ENCODE measurements around the gene SLC34A1. TPM values are rescaled to one million over a fixed set of nuclear protein-coding genes. Genes with fewer than 3 reads are reported as not detected.
"Not testable (repeated sequence)": the region's sequence is repeated elsewhere in the genome, so short reads cannot be mapped to it uniquely, and the experiment has no call there.

The SLC34A1 gene
- total RNA-seq, 3 donors from 2014 or later: not detected

DNA sequence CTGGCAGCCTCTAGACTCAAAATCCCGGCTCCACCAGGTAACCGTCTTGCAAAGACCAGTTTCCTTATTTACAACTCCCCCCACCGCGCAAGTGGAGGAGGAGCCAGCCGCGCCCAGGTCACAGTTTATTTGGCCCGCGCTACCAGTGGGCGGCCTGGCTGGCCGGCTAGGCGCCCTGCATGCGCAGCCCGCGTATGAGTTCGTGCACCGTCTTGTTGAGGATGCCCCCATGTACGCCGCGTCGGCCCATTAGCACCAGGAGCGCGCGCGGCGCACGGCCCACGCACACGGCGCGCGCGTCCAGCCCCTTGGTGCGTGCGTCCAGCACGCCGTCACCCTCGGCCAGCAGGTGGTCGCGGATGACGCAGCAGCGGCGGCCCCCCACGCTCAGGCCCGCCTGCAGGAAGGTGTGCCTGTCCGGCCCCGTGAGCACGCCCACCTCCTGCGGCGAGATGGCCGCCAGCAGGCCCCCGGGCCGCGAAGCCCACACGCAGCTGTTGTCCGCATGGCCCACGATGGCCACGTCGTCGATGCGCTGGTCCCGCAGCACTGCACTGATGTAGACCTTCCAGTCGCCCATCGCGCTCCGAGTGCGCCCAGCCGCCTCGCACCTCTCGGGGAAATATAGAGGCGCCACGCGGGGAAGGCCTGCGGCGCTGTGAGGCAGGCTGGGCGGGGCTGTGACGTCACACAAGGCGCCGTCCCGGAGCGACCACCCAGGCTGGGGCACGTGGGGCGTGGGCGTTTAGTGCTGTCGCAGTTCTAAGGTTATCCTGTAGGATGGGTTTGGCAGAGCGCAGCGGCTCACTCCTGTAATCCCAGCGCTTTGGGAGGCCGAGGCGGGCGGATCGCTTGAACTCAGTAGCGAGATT lies 16.0 kb downstream of the SLC34A1 start, which contains the start of gene PFN3:
TSS of gene PFN3 (minus strand) at position 665 of the 872 bp plus-strand sequence. CDS start at position 580, 85 bp downstream.
- Mint-ChIP-seq H3K36me3 (ENCODE audit: insufficient read depth) (no peaks in the 10 kb centered on the region), H3K4me1 (ENCODE audit: low read depth) (peaks cover 20% of the 10 kb centered on the region), H3K4me3 (no peak within 1 kb of the TSS), H3K9me3 (no peaks in the 10 kb centered on the region), H3K27me3 (ENCODE audit: low read depth) (no peaks in the 10 kb centered on the region)
- ATAC-seq (no peak), DNase-seq (no peak)

DNA sequence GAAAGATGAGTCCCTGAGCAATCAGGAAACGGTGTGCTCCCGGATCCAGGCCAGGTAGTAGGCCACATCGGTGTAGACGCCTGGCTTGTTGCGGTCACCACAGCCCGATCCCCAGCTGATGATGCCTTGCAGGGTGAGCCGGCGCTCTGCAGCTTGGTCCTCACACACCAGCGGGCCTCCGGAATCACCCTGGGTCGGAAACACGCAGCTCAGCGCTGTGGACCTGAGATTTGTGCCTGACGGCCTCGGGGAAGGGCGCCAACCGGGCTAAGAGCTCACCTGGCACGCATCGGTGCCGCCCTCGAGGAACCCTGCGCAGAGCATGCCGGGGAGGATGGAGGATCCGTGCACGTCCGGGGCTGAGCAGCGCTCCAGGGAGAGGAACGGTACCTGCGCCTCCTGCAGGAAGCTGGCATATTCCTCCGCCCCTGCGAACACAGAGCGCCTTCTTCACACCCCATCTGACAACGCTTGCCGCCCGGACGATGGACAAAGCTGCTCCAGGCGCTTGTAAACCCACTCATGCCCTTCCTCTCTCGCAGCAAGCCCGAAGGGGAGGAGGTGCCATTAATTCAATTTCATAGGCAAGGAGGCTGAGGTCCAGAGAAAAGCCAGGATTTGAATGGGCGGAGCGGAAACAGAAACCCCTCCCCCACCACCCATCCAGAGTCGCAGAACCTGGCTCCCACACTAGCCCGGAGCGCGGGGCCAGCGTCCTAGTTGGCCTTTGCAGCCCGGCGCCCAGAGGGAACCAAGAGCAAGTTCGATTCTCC lies 18.2 kb downstream of the SLC34A1 start:
- H3K4me3 Mint-ChIP-seq: peak overlapping the region; percentile 75
- no peaks in the 10 kb centered on the region for H3K27me3 Mint-ChIP-seq (ENCODE audit: low read depth)
- DNase-seq (peak; percentile 64), ATAC-seq (peak; percentile 40 to 41)
- H3K36me3 Mint-ChIP-seq (ENCODE audit: insufficient read depth): no peaks in the 10 kb centered on the region
- H3K9me3 Mint-ChIP-seq: no peaks in the 10 kb centered on the region
- peaks cover 26% of the 10 kb centered on the region for H3K4me1 Mint-ChIP-seq (ENCODE audit: low read depth)

DNA sequence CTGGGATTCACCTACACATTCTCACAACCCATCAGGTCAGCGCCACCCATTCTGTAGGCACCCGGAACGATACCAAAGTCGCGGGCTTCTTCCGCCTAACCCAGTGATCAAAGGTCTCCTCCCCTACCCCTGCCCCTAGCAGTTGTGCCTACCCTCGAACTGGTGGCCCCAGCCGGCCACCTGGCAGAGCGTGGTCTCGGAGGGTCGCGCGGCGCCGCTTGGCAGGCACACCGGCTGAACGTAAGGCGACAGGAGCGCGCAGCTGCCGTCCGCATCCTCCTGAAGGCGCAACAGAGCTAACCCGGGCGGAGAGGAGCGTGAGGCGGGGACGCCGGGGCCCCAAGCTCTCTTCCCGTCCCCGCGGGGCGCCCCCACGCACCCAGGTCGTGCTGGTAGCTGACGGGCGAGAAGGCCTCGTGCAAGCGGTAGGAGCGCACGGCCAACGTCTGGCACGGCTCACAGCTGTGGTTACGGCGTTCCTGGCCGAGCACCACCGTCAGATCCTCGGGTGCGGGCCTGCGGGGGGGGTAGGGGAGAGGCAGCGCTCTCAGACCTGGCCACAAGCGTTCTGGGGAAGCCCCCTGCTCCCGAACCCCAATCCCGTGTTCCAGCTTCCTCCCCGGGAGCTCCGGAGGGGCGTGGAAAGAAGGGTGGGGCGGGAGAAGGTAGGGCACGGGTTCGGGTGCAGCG lies 19.0 kb downstream of the SLC34A1 start:
- peak; percentile 32 to 36 for ATAC-seq

DNA sequence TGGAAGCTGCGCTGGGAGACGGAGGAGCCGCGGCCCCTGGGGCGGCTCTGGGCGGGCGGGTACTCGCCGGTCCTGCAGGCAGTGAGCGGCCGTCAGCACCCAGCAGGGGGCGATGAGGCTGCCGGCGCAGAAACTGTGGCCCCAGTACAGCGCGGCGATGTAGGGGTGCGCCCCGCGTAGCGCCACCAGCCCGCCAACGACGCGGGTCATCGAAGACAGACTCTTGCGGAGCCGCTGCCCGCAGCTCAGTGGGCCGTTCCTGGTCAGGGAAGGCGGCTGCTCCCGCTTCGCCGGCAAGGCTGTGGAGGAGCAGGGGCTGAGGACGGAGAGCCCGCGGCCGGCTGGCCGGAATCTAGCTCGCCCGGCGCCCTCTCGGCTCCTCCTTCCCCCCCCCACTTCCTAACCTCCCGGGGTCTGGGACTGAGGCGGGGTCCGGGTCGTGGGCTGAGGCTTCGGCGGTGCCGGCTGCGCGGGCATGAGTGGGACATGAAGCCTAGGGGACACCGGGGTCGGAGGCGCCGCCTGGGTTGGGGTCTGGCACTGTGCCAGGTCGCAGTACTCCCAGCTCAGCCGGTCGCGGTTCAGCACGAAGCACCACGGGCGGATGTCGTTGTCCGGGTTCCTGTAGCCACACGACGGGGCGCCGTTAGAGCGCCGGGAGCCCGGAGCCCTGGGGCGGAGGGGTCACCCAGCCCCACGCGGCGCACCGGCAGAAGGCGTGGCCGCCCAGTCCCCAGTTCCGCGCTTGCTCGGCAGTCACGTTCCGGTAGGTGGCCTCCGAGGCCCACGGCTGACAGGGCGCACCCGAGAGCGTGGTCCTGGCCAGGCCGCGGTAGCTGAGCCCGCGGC lies 19.8 kb downstream of the SLC34A1 start:
- peak overlapping the region; percentile 75 for H3K4me3 Mint-ChIP-seq
- peaks cover 26% of the 10 kb centered on the region for H3K4me1 Mint-ChIP-seq (ENCODE audit: low read depth)
- H3K9me3 Mint-ChIP-seq: no peaks in the 10 kb centered on the region
- DNase-seq: peak; percentile 84
- no peaks in the 10 kb centered on the region for H3K36me3 Mint-ChIP-seq (ENCODE audit: insufficient read depth)
- ATAC-seq: peak; percentile 88 to 89
- no peaks in the 10 kb centered on the region for H3K27me3 Mint-ChIP-seq (ENCODE audit: low read depth)

More for the DNA sequence above, 19.0 kb downstream of the SLC34A1 start:
- Mint-ChIP-seq H3K4me3 (peak overlapping the region; percentile 75), H3K27me3 (ENCODE audit: low read depth) (no peaks in the 10 kb centered on the region), H3K4me1 (ENCODE audit: low read depth) (peaks cover 26% of the 10 kb centered on the region), H3K9me3 (no peaks in the 10 kb centered on the region), H3K36me3 (ENCODE audit: insufficient read depth) (no peaks in the 10 kb centered on the region)
- DNase-seq: peak; percentile 31

DNA sequence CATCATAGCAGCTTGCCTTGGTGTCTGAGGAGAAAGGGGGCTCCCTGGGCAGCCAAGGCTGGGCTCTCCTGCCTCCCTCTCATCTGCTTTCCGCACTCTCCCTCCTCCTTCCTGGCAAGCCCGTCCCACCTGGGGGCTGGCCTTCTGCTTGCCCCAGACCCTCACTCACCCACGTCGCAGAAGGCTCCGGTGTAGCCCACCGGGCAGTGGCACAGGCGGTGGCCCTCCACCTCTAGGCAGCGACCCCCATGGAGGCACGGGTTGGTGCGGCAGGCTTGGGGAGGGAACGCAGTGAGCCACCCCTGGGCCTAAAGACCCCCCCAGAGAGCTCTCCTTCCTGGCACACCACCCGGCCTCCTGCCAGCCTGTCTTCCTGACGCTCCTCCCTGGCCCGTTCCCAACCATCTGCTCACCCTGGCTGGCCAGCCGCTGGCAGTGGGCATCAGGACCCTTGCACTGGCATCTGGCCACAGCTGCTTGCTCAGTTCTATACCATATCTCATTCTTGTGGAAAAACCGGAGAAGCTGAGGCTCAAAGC lies 20.5 kb downstream of the SLC34A1 start:
- Mint-ChIP-seq H3K4me1 (ENCODE audit: low read depth) (peaks cover 28% of the 10 kb centered on the region), H3K27me3 (ENCODE audit: low read depth) (no peaks in the 10 kb centered on the region), H3K9me3 (no peaks in the 10 kb centered on the region), H3K4me3 (peak overlapping the region; percentile 75), H3K36me3 (ENCODE audit: insufficient read depth) (no peaks in the 10 kb centered on the region)
- DNase-seq (no peak), ATAC-seq (no peak)

DNA sequence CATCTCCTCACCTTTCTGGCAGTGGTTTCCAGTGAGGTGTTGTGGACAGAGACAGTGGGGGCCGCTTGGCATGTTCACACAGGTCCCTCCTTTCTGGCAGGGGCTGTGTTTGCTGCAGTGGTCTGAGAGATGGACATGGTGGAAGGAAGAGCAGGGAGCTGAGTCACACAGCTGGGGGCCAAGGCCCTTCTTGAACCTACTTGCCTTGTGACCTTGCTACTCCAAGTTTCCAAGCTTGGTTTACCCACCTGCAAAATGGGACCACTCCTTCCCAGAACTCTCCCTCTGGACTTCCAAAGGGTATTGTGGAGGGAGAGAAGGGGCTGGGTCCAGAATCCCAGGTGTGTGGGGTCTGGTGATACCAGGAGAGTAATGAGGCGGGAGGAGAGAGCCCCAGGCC lies 21.1 kb downstream of the SLC34A1 start:
- no peaks in the 10 kb centered on the region for H3K9me3 Mint-ChIP-seq
- peak overlapping the region; percentile 26 for H3K4me3 Mint-ChIP-seq
- H3K36me3 Mint-ChIP-seq (ENCODE audit: insufficient read depth): no peaks in the 10 kb centered on the region
- no peaks in the 10 kb centered on the region for H3K27me3 Mint-ChIP-seq (ENCODE audit: low read depth)
- no peak for DNase-seq
- H3K4me1 Mint-ChIP-seq (ENCODE audit: low read depth): peaks cover 28% of the 10 kb centered on the region
- ATAC-seq: no peak

DNA sequence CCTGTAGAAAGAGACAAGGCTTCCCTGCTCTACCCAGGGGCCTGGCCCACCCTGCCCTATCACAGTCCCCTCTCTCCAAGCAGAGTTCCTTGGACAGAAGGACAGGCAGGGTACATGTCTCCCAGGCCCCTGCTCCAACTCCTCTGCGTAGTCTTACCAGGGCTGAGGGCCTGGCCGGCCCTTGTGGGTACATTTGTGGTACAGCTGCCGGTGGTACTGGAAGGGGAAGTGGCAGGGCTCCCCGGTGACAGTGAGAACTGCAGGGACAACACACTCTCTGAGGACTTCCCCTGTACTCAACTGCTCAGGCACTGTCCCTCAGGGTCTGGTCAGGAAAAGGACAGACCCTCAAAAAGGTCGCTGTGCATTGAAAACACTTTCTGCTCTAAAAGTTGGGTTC lies 21.6 kb downstream of the SLC34A1 start:
- Mint-ChIP-seq H3K9me3 (no peaks in the 10 kb centered on the region), H3K4me3 (no peak overlapping the region), H3K27me3 (ENCODE audit: low read depth) (no peaks in the 10 kb centered on the region), H3K36me3 (ENCODE audit: insufficient read depth) (no peaks in the 10 kb centered on the region), H3K4me1 (ENCODE audit: low read depth) (peaks cover 33% of the 10 kb centered on the region)
- DNase-seq (no peak), ATAC-seq (no peak)

DNA sequence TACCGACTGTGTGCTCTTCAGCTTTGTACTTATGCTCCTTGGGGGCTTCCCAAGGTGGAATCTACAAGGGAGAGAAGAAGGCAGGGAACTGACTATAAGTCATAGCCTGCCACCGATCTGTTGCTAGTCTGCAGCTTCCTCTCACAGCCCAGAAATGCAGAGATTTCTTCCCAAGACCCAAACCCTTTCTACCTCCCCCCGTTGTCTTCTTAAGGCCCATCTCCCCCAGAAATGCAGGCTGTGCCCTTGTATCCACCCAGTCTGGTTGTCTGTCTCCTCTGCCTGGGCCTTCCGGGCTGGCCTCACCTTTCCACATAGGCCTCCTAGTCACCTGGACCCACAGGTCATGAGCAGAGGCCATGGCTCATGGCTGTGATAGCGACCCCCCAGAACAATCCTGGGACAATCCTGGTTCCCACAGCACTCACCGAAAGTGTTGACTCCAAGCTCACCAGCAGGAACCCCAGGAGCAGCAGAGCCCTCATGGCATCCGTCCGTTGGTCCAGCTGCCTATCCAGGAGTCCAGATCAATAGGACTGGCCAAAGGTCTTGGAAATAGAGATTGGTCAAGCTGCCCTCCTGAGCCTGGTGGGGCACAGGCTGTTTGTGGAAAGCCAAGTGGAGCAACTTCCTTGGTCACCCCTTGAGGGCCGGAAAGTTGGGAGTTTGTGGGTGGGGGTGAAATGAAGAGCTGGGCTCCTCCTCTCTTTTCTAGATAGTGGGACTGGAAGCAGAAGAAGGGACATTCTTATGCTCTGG lies 25.0 kb downstream of the SLC34A1 start, which contains the start of gene F12:
TSS of gene F12 (minus strand) at position 522 of the 759 bp plus-strand sequence. CDS start at position 485, 37 bp downstream.
- H3K36me3 Mint-ChIP-seq (ENCODE audit: insufficient read depth): no peaks in the 10 kb centered on the region
- H3K4me3 Mint-ChIP-seq: peak within 1 kb of the TSS; percentile 11
- no peaks in the 10 kb centered on the region for H3K9me3 Mint-ChIP-seq
- DNase-seq (no peak), ATAC-seq (no peak)
- peaks cover 44% of the 10 kb centered on the region for H3K4me1 Mint-ChIP-seq (ENCODE audit: low read depth)
- H3K27me3 Mint-ChIP-seq (ENCODE audit: low read depth): no peaks in the 10 kb centered on the region

DNA sequence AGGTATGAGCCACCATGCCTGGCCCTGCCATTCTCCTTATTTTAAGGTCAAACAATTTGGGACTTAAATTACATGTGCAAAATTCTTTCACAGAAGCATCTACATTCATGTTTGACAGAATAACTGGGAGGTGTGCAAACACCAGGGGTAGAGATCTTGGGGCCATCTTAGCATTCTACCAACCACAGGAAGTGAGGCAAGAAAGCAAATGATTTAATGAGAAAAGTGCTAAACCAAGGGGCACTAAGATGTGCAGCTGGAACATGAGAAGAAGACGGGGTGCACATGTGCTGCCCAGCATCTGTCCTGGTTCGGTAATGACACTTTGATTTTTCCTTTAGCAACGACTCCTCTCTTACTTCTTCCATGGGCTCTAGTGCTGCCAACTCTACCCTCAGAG lies 26.3 kb downstream of the SLC34A1 start:
- Mint-ChIP-seq H3K4me1 (ENCODE audit: low read depth) (peaks cover 41% of the 10 kb centered on the region), H3K27me3 (ENCODE audit: low read depth) (no peaks in the 10 kb centered on the region), H3K9me3 (no peaks in the 10 kb centered on the region), H3K4me3 (peak overlapping the region; percentile 11), H3K36me3 (ENCODE audit: insufficient read depth) (no peaks in the 10 kb centered on the region)
- no peak for ATAC-seq
- DNase-seq: no peak

DNA sequence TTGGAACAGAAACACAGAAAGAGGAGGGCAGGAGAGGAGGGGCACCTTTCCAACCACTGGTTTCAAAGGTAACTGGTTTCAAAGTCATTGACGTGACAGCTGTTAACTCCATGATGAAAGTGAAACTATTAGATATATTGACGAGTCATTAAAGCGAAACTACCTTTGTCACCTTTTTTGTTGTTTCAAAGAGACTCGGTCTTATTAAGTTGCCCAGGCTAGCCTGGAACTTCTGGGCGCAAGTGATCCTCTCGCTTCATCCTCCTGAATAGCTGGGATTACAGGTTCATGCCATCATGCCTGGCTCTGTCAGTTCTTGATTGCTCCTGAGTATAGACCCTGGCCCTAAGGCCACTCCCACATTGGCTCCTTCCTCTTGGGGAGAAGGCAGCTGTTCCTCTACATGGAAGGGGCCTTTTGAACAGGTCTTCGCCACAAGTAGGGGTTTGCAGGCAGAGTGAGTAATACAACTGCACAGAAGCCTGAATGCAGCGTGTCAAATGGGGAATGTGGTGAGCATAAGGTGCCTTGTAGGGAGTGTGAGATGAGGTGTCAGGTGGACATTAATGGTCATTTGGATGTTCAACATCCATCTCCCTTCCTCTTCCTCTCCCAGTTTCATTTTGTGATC lies 28.5 kb downstream of the SLC34A1 start:
- Mint-ChIP-seq H3K4me3 (peak overlapping the region; percentile 46), H3K4me1 (ENCODE audit: low read depth) (peaks cover 43% of the 10 kb centered on the region), H3K9me3 (no peaks in the 10 kb centered on the region)

DNA sequence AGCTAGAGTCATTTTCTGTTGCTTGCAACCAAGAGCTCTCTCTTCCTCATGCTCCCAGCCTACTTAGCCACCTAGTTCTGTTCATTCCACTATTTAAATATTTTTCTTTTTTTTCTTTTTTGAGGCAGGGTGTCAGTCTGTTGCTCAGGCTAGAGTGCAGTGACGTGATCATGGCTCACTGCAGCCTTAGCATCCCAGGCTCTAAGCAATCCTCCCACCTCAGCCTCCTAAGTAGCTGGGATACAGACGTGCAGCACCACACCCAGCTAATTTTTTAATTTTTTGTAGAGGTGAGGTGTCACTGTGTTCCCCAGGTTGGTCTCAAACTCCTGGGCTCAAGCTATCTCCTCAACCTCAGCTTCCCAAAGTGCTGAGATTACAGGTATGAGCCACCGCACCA lies 30.2 kb downstream of the SLC34A1 start:
- no peak overlapping the region for H3K4me3 Mint-ChIP-seq
- ATAC-seq: no peak

More for the DNA sequence above, 28.5 kb downstream of the SLC34A1 start:
- no peaks in the 10 kb centered on the region for H3K36me3 Mint-ChIP-seq (ENCODE audit: insufficient read depth)
- ATAC-seq (peak; percentile 73 to 78), DNase-seq (no peak)
- no peaks in the 10 kb centered on the region for H3K27me3 Mint-ChIP-seq (ENCODE audit: low read depth)

DNA sequence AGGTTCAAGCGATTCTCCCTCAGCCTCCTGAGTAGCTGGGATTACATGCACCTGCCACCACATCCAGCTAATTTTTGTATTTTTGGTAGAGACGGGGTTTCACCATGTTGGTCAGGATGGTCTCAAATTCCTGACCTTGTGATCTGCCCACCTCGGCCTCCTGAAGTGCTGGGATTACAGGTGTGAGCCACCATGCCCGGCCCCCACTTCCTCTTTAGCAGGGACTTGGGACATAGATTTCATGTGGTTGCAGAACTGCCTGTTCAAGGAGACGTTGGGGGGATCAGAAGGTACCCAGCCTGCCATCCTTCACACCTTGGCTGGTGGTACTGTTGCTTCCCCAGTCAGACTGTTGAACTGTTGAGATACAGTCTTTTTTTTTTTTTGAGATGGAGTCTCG lies 32.8 kb downstream of the SLC34A1 start:
- H3K4me3 Mint-ChIP-seq; DNase-seq; H3K36me3 Mint-ChIP-seq (ENCODE audit: insufficient read depth); ATAC-seq; H3K9me3 Mint-ChIP-seq; H3K27me3 Mint-ChIP-seq (ENCODE audit: low read depth): not testable (repeated sequence)
- H3K4me1 Mint-ChIP-seq (ENCODE audit: low read depth): peaks cover 30% of the 10 kb centered on the region

More for the DNA sequence above, 30.2 kb downstream of the SLC34A1 start:
- no peak for DNase-seq
- peaks cover 42% of the 10 kb centered on the region for H3K4me1 Mint-ChIP-seq (ENCODE audit: low read depth)
- no peaks in the 10 kb centered on the region for H3K9me3 Mint-ChIP-seq
- no peaks in the 10 kb centered on the region for H3K36me3 Mint-ChIP-seq (ENCODE audit: insufficient read depth)
- no peaks in the 10 kb centered on the region for H3K27me3 Mint-ChIP-seq (ENCODE audit: low read depth)
